ENCODE data around the gene PTX4. TPM values are rescaled to one million over a fixed set of nuclear protein-coding genes. Genes with fewer than 3 reads are reported as not detected.

PTX4 gene
- total and polyA plus RNA-seq, 2 experiments from 2014 or later = not detected

DNA sequence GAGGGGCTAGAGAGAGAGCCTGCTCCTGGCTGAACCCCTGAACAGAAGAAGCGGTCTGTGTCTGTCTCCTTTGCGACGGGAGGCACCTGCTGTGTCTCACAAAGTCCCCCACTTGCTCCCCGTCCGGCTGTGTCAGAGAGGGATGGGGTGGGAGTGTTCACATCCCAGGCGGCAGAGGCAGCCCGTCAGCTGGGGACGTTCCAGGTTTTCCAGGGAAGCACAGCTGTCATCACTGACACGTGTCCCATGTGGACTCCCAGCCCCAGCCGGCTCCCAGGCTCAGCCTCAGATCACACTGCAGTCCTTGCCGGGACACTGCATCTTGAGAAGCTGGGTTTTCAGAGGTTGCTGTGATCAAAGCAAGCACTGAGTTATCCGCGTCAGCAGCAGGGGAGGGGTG, 6.0 kb upstream of the PTX4 start (continued):
- TF ChIP-seq, protein P1, sequence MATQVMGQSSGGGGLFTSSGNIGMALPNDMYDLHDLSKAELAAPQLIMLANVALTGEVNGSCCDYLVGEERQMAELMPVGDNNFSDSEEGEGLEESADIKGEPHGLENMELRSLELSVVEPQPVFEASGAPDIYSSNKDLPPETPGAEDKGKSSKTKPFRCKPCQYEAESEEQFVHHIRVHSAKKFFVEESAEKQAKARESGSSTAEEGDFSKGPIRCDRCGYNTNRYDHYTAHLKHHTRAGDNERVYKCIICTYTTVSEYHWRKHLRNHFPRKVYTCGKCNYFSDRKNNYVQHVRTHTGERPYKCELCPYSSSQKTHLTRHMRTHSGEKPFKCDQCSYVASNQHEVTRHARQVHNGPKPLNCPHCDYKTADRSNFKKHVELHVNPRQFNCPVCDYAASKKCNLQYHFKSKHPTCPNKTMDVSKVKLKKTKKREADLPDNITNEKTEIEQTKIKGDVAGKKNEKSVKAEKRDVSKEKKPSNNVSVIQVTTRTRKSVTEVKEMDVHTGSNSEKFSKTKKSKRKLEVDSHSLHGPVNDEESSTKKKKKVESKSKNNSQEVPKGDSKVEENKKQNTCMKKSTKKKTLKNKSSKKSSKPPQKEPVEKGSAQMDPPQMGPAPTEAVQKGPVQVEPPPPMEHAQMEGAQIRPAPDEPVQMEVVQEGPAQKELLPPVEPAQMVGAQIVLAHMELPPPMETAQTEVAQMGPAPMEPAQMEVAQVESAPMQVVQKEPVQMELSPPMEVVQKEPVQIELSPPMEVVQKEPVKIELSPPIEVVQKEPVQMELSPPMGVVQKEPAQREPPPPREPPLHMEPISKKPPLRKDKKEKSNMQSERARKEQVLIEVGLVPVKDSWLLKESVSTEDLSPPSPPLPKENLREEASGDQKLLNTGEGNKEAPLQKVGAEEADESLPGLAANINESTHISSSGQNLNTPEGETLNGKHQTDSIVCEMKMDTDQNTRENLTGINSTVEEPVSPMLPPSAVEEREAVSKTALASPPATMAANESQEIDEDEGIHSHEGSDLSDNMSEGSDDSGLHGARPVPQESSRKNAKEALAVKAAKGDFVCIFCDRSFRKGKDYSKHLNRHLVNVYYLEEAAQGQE (IDR thresholded peaks at IDR 0.05; ENCODE audit: unreplicated experiment) = no peak
- TF ChIP-seq EZH2 (IDR thresholded peaks at IDR 0.05; ENCODE audit: low read depth, unreplicated experiment) (no peak), ZNF114 (CRISPR knock-in tag; IDR thresholded peaks at IDR 0.05) (no peak)

DNA sequence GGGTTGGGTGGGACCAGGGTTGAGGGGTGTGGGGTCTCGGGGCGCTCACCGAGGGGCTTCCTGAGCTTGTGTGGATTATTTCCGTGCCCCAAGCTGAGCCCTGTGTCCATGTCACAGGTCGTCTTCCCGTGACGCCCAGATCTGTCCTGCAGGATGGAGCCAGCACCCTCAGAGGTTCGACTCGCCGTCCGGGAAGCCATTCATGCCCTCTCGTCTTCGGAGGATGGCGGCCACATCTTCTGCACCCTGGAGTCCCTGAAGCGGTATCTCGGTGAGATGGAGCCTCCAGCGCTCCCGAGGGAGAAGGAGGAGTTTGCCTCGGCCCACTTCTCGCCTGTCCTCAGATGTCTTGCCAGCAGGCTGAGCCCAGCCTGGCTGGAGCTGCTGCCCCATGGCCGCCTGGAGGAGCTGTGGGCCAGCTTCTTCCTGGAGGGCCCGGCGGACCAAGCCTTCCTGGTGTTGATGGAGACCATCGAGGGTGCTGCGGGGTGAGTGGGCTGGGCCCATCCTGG, 5.4 kb upstream of the PTX4 start:
- Histone ChIP-seq H3K4me3 (peak overlapping the region; percentile 85), H3K4me1 (ENCODE audit: insufficient read depth) (0 out of 2 replicates have a peak, but pooled peaks cover 4% of the 10 kb centered on the region), H3K9me2 (ENCODE audit: insufficient read depth) (no peaks in the 10 kb centered on the region), H3K4me2 (peak overlapping the region; percentile 88), H3K79me2 (replicated peaks; ENCODE audit: insufficient read depth) (peaks cover 3% of the 10 kb centered on the region; the same call in 1 of the 2 replicates), H3K27me3 (ENCODE audit: insufficient read depth) (no peaks in the 10 kb centered on the region), H3K27ac (ENCODE audit: low read depth) (no peak overlapping the region), H4K20me1 (replicated peaks; ENCODE audit: insufficient read depth) (no peaks in the 10 kb centered on the region), H3F3A (replicated peaks; ENCODE audit: low read depth) (0 out of 2 replicates have a peak, but pooled peaks cover 6% of the 10 kb centered on the region), H2AFZ (no peak overlapping the region; the same call in 1 of the 2 replicates), H3K36me3 (ENCODE audit: insufficient read depth) (peaks cover 6% of the 10 kb centered on the region)
- DNase-seq (ENCODE audit: low spot score) (peak; percentile 56), ATAC-seq (peak; percentile 40)
- Mint-ChIP-seq H3K27ac (0 out of 2 replicates have a peak overlapping the region, but pooled peaks have one; percentile 59), H3K27me3 (ENCODE audit: insufficient read depth, low read depth, poor library complexity) (peaks cover 9% of the 10 kb centered on the region), H3K9me3 (no peaks in the 10 kb centered on the region), H3K4me3 (peak overlapping the region; percentile 90), H3K36me3 (ENCODE audit: low read depth) (peaks cover 30% of the 10 kb centered on the region), H3K4me1 (peaks cover 6% of the 10 kb centered on the region; the same call in 2 of the 3 replicates)
- TF ChIP-seq, protein P1 (IDR thresholded peaks at IDR 0.05; ENCODE audit: unreplicated experiment) = no peak
- TF ChIP-seq, protein P2, sequence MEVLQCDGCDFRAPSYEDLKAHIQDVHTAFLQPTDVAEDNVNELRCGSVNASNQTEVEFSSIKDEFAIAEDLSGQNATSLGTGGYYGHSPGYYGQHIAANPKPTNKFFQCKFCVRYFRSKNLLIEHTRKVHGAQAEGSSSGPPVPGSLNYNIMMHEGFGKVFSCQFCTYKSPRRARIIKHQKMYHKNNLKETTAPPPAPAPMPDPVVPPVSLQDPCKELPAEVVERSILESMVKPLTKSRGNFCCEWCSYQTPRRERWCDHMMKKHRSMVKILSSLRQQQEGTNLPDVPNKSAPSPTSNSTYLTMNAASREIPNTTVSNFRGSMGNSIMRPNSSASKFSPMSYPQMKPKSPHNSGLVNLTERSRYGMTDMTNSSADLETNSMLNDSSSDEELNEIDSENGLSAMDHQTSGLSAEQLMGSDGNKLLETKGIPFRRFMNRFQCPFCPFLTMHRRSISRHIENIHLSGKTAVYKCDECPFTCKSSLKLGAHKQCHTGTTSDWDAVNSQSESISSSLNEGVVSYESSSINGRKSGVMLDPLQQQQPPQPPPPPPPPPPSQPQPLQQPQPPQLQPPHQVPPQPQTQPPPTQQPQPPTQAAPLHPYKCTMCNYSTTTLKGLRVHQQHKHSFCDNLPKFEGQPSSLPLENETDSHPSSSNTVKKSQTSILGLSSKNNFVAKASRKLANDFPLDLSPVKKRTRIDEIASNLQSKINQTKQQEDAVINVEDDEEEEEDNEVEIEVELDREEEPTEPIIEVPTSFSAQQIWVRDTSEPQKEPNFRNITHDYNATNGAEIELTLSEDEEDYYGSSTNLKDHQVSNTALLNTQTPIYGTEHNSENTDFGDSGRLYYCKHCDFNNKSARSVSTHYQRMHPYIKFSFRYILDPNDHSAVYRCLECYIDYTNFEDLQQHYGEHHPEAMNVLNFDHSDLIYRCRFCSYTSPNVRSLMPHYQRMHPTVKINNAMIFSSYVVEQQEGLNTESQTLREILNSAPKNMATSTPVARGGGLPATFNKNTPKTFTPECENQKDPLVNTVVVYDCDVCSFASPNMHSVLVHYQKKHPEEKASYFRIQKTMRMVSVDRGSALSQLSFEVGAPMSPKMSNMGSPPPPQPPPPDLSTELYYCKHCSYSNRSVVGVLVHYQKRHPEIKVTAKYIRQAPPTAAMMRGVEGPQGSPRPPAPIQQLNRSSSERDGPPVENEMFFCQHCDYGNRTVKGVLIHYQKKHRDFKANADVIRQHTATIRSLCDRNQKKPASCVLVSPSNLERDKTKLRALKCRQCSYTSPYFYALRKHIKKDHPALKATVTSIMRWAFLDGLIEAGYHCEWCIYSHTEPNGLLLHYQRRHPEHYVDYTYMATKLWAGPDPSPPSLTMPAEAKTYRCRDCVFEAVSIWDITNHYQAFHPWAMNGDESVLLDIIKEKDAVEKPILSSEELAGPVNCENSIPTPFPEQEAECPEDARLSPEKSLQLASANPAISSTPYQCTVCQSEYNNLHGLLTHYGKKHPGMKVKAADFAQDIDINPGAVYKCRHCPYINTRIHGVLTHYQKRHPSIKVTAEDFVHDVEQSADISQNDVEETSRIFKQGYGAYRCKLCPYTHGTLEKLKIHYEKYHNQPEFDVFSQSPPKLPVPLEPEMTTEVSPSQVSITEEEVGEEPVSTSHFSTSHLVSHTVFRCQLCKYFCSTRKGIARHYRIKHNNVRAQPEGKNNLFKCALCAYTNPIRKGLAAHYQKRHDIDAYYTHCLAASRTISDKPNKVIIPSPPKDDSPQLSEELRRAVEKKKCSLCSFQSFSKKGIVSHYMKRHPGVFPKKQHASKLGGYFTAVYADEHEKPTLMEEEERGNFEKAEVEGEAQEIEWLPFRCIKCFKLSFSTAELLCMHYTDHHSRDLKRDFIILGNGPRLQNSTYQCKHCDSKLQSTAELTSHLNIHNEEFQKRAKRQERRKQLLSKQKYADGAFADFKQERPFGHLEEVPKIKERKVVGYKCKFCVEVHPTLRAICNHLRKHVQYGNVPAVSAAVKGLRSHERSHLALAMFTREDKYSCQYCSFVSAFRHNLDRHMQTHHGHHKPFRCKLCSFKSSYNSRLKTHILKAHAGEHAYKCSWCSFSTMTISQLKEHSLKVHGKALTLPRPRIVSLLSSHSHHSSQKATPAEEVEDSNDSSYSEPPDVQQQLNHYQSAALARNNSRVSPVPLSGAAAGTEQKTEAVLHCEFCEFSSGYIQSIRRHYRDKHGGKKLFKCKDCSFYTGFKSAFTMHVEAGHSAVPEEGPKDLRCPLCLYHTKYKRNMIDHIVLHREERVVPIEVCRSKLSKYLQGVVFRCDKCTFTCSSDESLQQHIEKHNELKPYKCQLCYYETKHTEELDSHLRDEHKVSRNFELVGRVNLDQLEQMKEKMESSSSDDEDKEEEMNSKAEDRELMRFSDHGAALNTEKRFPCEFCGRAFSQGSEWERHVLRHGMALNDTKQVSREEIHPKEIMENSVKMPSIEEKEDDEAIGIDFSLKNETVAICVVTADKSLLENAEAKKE (CRISPR knock-in tag; IDR thresholded peaks at IDR 0.05) = no peak
- TF ChIP-seq, protein P3, sequence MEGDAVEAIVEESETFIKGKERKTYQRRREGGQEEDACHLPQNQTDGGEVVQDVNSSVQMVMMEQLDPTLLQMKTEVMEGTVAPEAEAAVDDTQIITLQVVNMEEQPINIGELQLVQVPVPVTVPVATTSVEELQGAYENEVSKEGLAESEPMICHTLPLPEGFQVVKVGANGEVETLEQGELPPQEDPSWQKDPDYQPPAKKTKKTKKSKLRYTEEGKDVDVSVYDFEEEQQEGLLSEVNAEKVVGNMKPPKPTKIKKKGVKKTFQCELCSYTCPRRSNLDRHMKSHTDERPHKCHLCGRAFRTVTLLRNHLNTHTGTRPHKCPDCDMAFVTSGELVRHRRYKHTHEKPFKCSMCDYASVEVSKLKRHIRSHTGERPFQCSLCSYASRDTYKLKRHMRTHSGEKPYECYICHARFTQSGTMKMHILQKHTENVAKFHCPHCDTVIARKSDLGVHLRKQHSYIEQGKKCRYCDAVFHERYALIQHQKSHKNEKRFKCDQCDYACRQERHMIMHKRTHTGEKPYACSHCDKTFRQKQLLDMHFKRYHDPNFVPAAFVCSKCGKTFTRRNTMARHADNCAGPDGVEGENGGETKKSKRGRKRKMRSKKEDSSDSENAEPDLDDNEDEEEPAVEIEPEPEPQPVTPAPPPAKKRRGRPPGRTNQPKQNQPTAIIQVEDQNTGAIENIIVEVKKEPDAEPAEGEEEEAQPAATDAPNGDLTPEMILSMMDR (conservative IDR thresholded peaks at IDR 0.05; ENCODE audit: low read depth in 2 of 2) = peak; percentile 25 to 44; a peak in 2 of 4 replicates
- TF ChIP-seq EZH2 (IDR thresholded peaks at IDR 0.05; ENCODE audit: low read depth, unreplicated experiment) = no peak
